ENCODE results near the gene DNER. TPM values are rescaled to one million over a fixed set of nuclear protein-coding genes. Genes with fewer than 3 reads are reported as not detected.
"Not testable (repeated sequence)": the region's sequence is repeated elsewhere in the genome, so short reads cannot be mapped to it uniquely, and the experiment has no call there.

Gene DNER
- total and polyA plus RNA-seq, 2 experiments from 2014 or later = 0.39 to 0.65 TPM

- no peak overlapping the region for H3K9ac ChIP-seq
- H3F3A ChIP-seq (ENCODE audit: insufficient read depth) = no peaks in the 10 kb centered on the region
- TF ChIP-seq EZH2 (IDR thresholded peaks at IDR 0.05; ENCODE audit: insufficient read depth, poor library complexity, severe bottlenecking) (no peak), EZH2phosphoT487 (IDR thresholded peaks at IDR 0.05; ENCODE audit: insufficient read depth, low read depth) (no peak)
- no peaks in the 10 kb centered on the region for H3K79me2 ChIP-seq (ENCODE audit: insufficient read depth)
- DNase-seq = no peak
- in situ Hi-C loops (cut with MboI) = no loop called here
- H2AFZ ChIP-seq = no peak overlapping the region
- H3K4me3 ChIP-seq = no peak overlapping the region
- no peaks in the 10 kb centered on the region for H3K9me2 ChIP-seq (ENCODE audit: insufficient read depth)
- H3K9me3 ChIP-seq (ENCODE audit: low read depth) = no peaks in the 10 kb centered on the region
- H3K27me3 ChIP-seq (replicated peaks; ENCODE audit: insufficient read depth) = no peaks in the 10 kb centered on the region
- no peaks in the 10 kb centered on the region for H3K36me3 ChIP-seq (ENCODE audit: low read depth)
- H3K4me2 ChIP-seq (ENCODE audit: unreplicated experiment) = no peak overlapping the region
- no peaks in the 10 kb centered on the region for H4K20me1 ChIP-seq (ENCODE audit: insufficient read depth)
- 72 to 73% methylated on average over 5 of the region's 5 CpGs for WGBS, 2 experiments (ENCODE audit: low coverage in 1 of 2, low lambda C conversion rate in 2 of 2, missing lambda C conversion rate in 2 of 2)
- H3K4me1 ChIP-seq (ENCODE audit: insufficient read depth) = 0 out of 2 replicates have a peak, but pooled peaks cover 3% of the 10 kb centered on the region
- H3K27ac ChIP-seq = no peak overlapping the region
Measured at GRCh38 chr2:229731363-229731762, 17.0 kb upstream of the DNER start.

GRCh38 chr2:229728370-229728769, 14.0 kb upstream of the DNER start:
- TF ChIP-seq EZH2phosphoT487 (IDR thresholded peaks at IDR 0.05; ENCODE audit: insufficient read depth, low read depth) (no peak), EZH2 (IDR thresholded peaks at IDR 0.05; ENCODE audit: insufficient read depth, poor library complexity, severe bottlenecking) (no peak)
- Histone ChIP-seq H3K36me3 (ENCODE audit: low read depth) (no peaks in the 10 kb centered on the region), H3K79me2 (ENCODE audit: insufficient read depth) (no peaks in the 10 kb centered on the region), H4K20me1 (ENCODE audit: insufficient read depth) (no peaks in the 10 kb centered on the region), H3F3A (ENCODE audit: insufficient read depth) (no peaks in the 10 kb centered on the region), H3K4me3 (no peak overlapping the region), H2AFZ (no peak overlapping the region), H3K9ac (no peak overlapping the region), H3K4me2 (ENCODE audit: unreplicated experiment) (no peak overlapping the region), H3K9me3 (ENCODE audit: low read depth) (no peaks in the 10 kb centered on the region), H3K27ac (no peak overlapping the region), H3K4me1 (ENCODE audit: insufficient read depth) (0 out of 2 replicates have a peak, but pooled peaks cover 11% of the 10 kb centered on the region), H3K9me2 (ENCODE audit: insufficient read depth) (no peaks in the 10 kb centered on the region), H3K27me3 (replicated peaks; ENCODE audit: insufficient read depth) (no peaks in the 10 kb centered on the region)
- peak; percentile 17 for DNase-seq
- in situ Hi-C loops (cut with MboI) = no loop called here

GRCh38 chr2:229726643-229727042, 12.3 kb upstream of the DNER start:
- Histone ChIP-seq H3K27me3 (replicated peaks; ENCODE audit: insufficient read depth) (no peaks in the 10 kb centered on the region), H3K27ac (no peak overlapping the region), H3K4me3 (no peak overlapping the region), H3K4me2 (ENCODE audit: unreplicated experiment) (no peak overlapping the region), H3K4me1 (ENCODE audit: insufficient read depth) (0 out of 2 replicates have a peak, but pooled peaks cover 11% of the 10 kb centered on the region), H3K79me2 (ENCODE audit: insufficient read depth) (no peaks in the 10 kb centered on the region), H2AFZ (no peak overlapping the region), H3K9me3 (ENCODE audit: low read depth) (no peaks in the 10 kb centered on the region), H3K9me2 (ENCODE audit: insufficient read depth) (no peaks in the 10 kb centered on the region), H3F3A (ENCODE audit: insufficient read depth) (no peaks in the 10 kb centered on the region), H3K36me3 (ENCODE audit: low read depth) (no peaks in the 10 kb centered on the region), H4K20me1 (ENCODE audit: insufficient read depth) (no peaks in the 10 kb centered on the region), H3K9ac (no peak overlapping the region)
- DNase-seq = no peak
- in situ Hi-C loops (cut with MboI) = no loop called here
- no peak for TF ChIP-seq EZH2 (IDR thresholded peaks at IDR 0.05; ENCODE audit: insufficient read depth, poor library complexity, severe bottlenecking)
- no peak for TF ChIP-seq EZH2phosphoT487 (IDR thresholded peaks at IDR 0.05; ENCODE audit: insufficient read depth, low read depth)
- 77 to 88% methylated on average over 2 of the region's 2 CpGs for WGBS, 2 experiments (ENCODE audit: low coverage in 1 of 2, low lambda C conversion rate in 2 of 2, missing lambda C conversion rate in 2 of 2)

- no peaks in the 10 kb centered on the region for H3K36me3 ChIP-seq (ENCODE audit: low read depth)
- no peak overlapping the region for H3K9ac ChIP-seq
- no peak overlapping the region for H3K27ac ChIP-seq
- no peaks in the 10 kb centered on the region for H3K9me3 ChIP-seq (ENCODE audit: low read depth)
- H2AFZ ChIP-seq = no peak overlapping the region
- H3K4me1 ChIP-seq (ENCODE audit: insufficient read depth) = 0 out of 2 replicates have a peak, but pooled peaks cover 11% of the 10 kb centered on the region
- H3K79me2 ChIP-seq (ENCODE audit: insufficient read depth) = no peaks in the 10 kb centered on the region
- H3K4me2 ChIP-seq (ENCODE audit: unreplicated experiment) = no peak overlapping the region
- in situ Hi-C loops (cut with MboI) = no loop called here
- H3K27me3 ChIP-seq (replicated peaks; ENCODE audit: insufficient read depth) = no peaks in the 10 kb centered on the region
- no peak overlapping the region for H3K4me3 ChIP-seq
- no peaks in the 10 kb centered on the region for H4K20me1 ChIP-seq (ENCODE audit: insufficient read depth)
- H3K9me2 ChIP-seq (ENCODE audit: insufficient read depth) = no peaks in the 10 kb centered on the region
- TF ChIP-seq EZH2phosphoT487 (IDR thresholded peaks at IDR 0.05; ENCODE audit: insufficient read depth, low read depth) = no peak
- TF ChIP-seq EZH2 (IDR thresholded peaks at IDR 0.05; ENCODE audit: insufficient read depth, poor library complexity, severe bottlenecking) = no peak
- no peaks in the 10 kb centered on the region for H3F3A ChIP-seq (ENCODE audit: insufficient read depth)
- peak; percentile 81 for DNase-seq
- WGBS, 2 experiments (ENCODE audit: low coverage in 1 of 2, low lambda C conversion rate in 2 of 2, missing lambda C conversion rate in 2 of 2) = 45 to 46% methylated on average over 7 of the region's 7 CpGs
Measured at GRCh38 chr2:229725716-229726574, 11.6 kb upstream of the DNER start.

- H3K79me2 ChIP-seq (ENCODE audit: insufficient read depth); H3K4me3 ChIP-seq; DNase-seq; H3K27me3 ChIP-seq (replicated peaks; ENCODE audit: insufficient read depth); H3F3A ChIP-seq (ENCODE audit: insufficient read depth); H3K4me2 ChIP-seq (ENCODE audit: unreplicated experiment); H4K20me1 ChIP-seq (ENCODE audit: insufficient read depth); H3K36me3 ChIP-seq (ENCODE audit: low read depth); H3K9me3 ChIP-seq (ENCODE audit: low read depth); H3K9ac ChIP-seq; H3K27ac ChIP-seq; H2AFZ ChIP-seq; in situ Hi-C loops (cut with MboI); H3K9me2 ChIP-seq (ENCODE audit: insufficient read depth): not testable (repeated sequence)
- whole genome bisulfite sequencing, 2 experiments (ENCODE audit: low coverage in 1 of 2, low lambda C conversion rate in 2 of 2, missing lambda C conversion rate in 2 of 2) = 86 to 87% methylated on average over 3 of the region's 3 CpGs
- H3K4me1 ChIP-seq (ENCODE audit: insufficient read depth) = 0 out of 2 replicates have a peak, but pooled peaks cover 11% of the 10 kb centered on the region
Measured at GRCh38 chr2:229723192-229723591, 8.8 kb upstream of the DNER start.

All from GM23248 (cell line).